Measurements from ENCODE around the gene MRAP2. TPM values are rescaled to one million over a fixed set of nuclear protein-coding genes. Genes with fewer than 3 reads are reported as not detected.
A peak's percentile ranks its signal among the peaks of the same experiment; 100 is the strongest.

Gene MRAP2, protein sequence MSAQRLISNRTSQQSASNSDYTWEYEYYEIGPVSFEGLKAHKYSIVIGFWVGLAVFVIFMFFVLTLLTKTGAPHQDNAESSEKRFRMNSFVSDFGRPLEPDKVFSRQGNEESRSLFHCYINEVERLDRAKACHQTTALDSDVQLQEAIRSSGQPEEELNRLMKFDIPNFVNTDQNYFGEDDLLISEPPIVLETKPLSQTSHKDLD
- not detected for total RNA-seq
- total RNA-seq (2013), result 0.06 TPM
- total RNA-seq, result 0 to 0.10 (median 0) reads per million in 29 experiments

GRCh38 chr6:84033523-84034451 lies at the start of gene MRAP2:
MRAP2 (plus strand) TSS chr6:84033772; CDS start chr6:84055319, 21,547 bp downstream.
- Mint-ChIP-seq H3K9me3 (peaks cover 0 to 4% (median 0%) of the 10 kb centered on the region in 3 donors), H3K36me3 (no peaks in the 10 kb centered on the region), H3K27me3 (peaks cover 48 to 49% of the 10 kb centered on the region in 2 donors), H3K4me1 (peaks cover 0 to 10% (median 10%) of the 10 kb centered on the region in 3 donors), H3K4me3 (peak within 1 kb of the TSS in 2 of 3 donors; percentile 1 to 19), H3K27ac (no peak within 1 kb of the TSS)
- 6% methylated on average over 74 of the region's 78 CpGs for WGBS (ENCODE audit: insufficient coverage)
- H3K4me1 ChIP-seq (ENCODE audit: control insufficient read depth in 1 of 2, extremely low read depth in 1 of 2, insufficient read depth in 2 of 2, low read length in 2 of 2), result peaks cover 0 to 4% of the 10 kb centered on the region in 2 experiments
- DNase-seq (no peak), ATAC-seq (replicated peaks in 1 of 4) (peak in 3 of 4 experiments; percentile 19 to 33 (median 23))
- H3K27ac ChIP-seq (ENCODE audit: low read length), result no peak within 1 kb of the TSS
- no peaks in the 10 kb centered on the region for H3K9me3 ChIP-seq
- CTCF ChIA-PET, result no interaction called here
- H3K36me3 ChIP-seq (ENCODE audit: control insufficient read depth in 2 of 2, extremely low read depth in 1 of 2, insufficient read depth in 1 of 2, low read length in 1 of 2), result no peaks in the 10 kb centered on the region
- POLR2A ChIA-PET, result no interaction called here
- H3K4me3 ChIP-seq (ENCODE audit: control insufficient read depth in 1 of 2, extremely low read depth in 1 of 2, low read length in 1 of 2), result no peak within 1 kb of the TSS
- H3K27me3 ChIP-seq (replicated peaks in 1 of 2; ENCODE audit: control insufficient read depth in 2 of 2, extremely low read depth in 1 of 2, insufficient read depth in 2 of 2, low read length in 1 of 2), result peaks cover 12 to 26% of the 10 kb centered on the region in 2 experiments

GRCh38 chr6:83984411-83984810 lies 49.2 kb upstream of the MRAP2 start:
- ChIA-PET POLR2A (no interaction called here), CTCF (no interaction called here)
- no peaks in the 10 kb centered on the region for H3K4me1 ChIP-seq (ENCODE audit: control insufficient read depth in 1 of 2, extremely low read depth in 1 of 2, insufficient read depth in 2 of 2, low read length in 2 of 2)
- Mint-ChIP-seq H3K36me3 (peaks cover 23% of the 10 kb centered on the region), H3K27me3 (no peaks in the 10 kb centered on the region), H3K27ac (no peak overlapping the region), H3K4me1 (no peaks in the 10 kb centered on the region), H3K4me3 (no peak overlapping the region), H3K9me3 (peaks cover 0 to 5% (median 0%) of the 10 kb centered on the region in 3 donors)
- no peaks in the 10 kb centered on the region for H3K27me3 ChIP-seq (replicated peaks in 1 of 2; ENCODE audit: control insufficient read depth in 2 of 2, extremely low read depth in 1 of 2, insufficient read depth in 2 of 2, low read length in 1 of 2)
- H3K4me3 ChIP-seq (ENCODE audit: control insufficient read depth in 1 of 2, extremely low read depth in 1 of 2, low read length in 1 of 2), result no peak overlapping the region
- H3K9me3 ChIP-seq, result no peaks in the 10 kb centered on the region
- no peaks in the 10 kb centered on the region for H3K36me3 ChIP-seq (ENCODE audit: control insufficient read depth in 2 of 2, extremely low read depth in 1 of 2, insufficient read depth in 1 of 2, low read length in 1 of 2)
- ATAC-seq (replicated peaks in 1 of 4) (no peak), DNase-seq (no peak)
- WGBS (ENCODE audit: insufficient coverage), result no CpG with 5 or more reads among the region's 1 CpG
- H3K27ac ChIP-seq (ENCODE audit: low read length), result no peak overlapping the region

DNA sequence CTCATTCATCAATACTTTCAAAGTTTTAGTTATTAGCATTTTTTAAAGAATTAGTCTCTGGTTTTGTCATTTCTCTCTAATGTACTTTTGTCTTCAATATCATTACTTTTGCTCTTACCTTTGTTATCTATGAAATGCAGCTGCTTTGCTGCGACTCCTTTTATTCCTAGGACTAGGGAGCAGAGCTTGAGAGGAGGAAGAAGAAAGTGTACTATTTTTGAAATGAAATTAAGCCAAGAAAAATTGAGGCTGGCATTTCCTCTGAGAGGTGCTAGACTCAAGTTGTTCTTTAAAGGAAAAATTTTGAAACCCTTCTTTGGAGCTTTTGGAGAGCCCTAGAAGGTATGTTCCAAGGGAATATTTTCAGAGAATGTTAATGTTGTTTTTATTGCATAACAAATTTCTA lies 48.3 kb upstream of the MRAP2 start:
- peak overlapping the region in 1 of 2 donors; percentile 8 for H3K27ac Mint-ChIP-seq
- no peak for ATAC-seq (replicated peaks in 1 of 4)
- DNase-seq, result no peak
- ChIA-PET CTCF (no interaction called here), POLR2A (no interaction called here)
- no peaks in the 10 kb centered on the region for H3K27me3 Mint-ChIP-seq
- no peaks in the 10 kb centered on the region for H3K4me1 Mint-ChIP-seq
- Histone ChIP-seq H3K36me3 (ENCODE audit: control insufficient read depth in 2 of 2, extremely low read depth in 1 of 2, insufficient read depth in 1 of 2, low read length in 1 of 2) (no peaks in the 10 kb centered on the region), H3K27ac (ENCODE audit: low read length) (no peak overlapping the region), H3K4me1 (ENCODE audit: control insufficient read depth in 1 of 2, extremely low read depth in 1 of 2, insufficient read depth in 2 of 2, low read length in 2 of 2) (no peaks in the 10 kb centered on the region), H3K9me3 (no peaks in the 10 kb centered on the region), H3K4me3 (ENCODE audit: control insufficient read depth in 1 of 2, extremely low read depth in 1 of 2, low read length in 1 of 2) (no peak overlapping the region), H3K27me3 (replicated peaks in 1 of 2; ENCODE audit: control insufficient read depth in 2 of 2, extremely low read depth in 1 of 2, insufficient read depth in 2 of 2, low read length in 1 of 2) (no peaks in the 10 kb centered on the region)
- no peak overlapping the region for H3K4me3 Mint-ChIP-seq
- WGBS (ENCODE audit: insufficient coverage), result no CpG with 5 or more reads among the region's 1 CpG
- H3K36me3 Mint-ChIP-seq, result peaks cover 23% of the 10 kb centered on the region
- no peaks in the 10 kb centered on the region for H3K9me3 Mint-ChIP-seq

- ATAC-seq (replicated peaks in 1 of 4) (no peak), DNase-seq (no peak)
- no peaks in the 10 kb centered on the region for H3K36me3 ChIP-seq (ENCODE audit: control insufficient read depth in 2 of 2, extremely low read depth in 1 of 2, insufficient read depth in 1 of 2, low read length in 1 of 2)
- H3K27ac ChIP-seq (ENCODE audit: low read length), result no peak overlapping the region
- Mint-ChIP-seq H3K36me3 (peaks cover 23% of the 10 kb centered on the region), H3K27ac (no peak overlapping the region), H3K4me1 (no peaks in the 10 kb centered on the region), H3K27me3 (no peaks in the 10 kb centered on the region), H3K9me3 (no peaks in the 10 kb centered on the region), H3K4me3 (no peak overlapping the region)
- no peak overlapping the region for H3K4me3 ChIP-seq (ENCODE audit: control insufficient read depth in 1 of 2, extremely low read depth in 1 of 2, low read length in 1 of 2)
- ChIA-PET CTCF (no interaction called here), POLR2A (no interaction called here)
- no peaks in the 10 kb centered on the region for H3K4me1 ChIP-seq (ENCODE audit: control insufficient read depth in 1 of 2, extremely low read depth in 1 of 2, insufficient read depth in 2 of 2, low read length in 2 of 2)
- no peaks in the 10 kb centered on the region for H3K27me3 ChIP-seq (replicated peaks in 1 of 2; ENCODE audit: control insufficient read depth in 2 of 2, extremely low read depth in 1 of 2, insufficient read depth in 2 of 2, low read length in 1 of 2)
- no peaks in the 10 kb centered on the region for H3K9me3 ChIP-seq
These were observed 47.9 kb upstream of the MRAP2 start for GRCh38 chr6:83985715-83986114.

- Mint-ChIP-seq H3K4me1 (no peaks in the 10 kb centered on the region), H3K27ac (no peak overlapping the region), H3K9me3 (peaks cover 0 to 9% (median 6%) of the 10 kb centered on the region in 3 donors), H3K27me3 (peaks cover 4 to 9% of the 10 kb centered on the region in 2 donors), H3K36me3 (peaks cover 16% of the 10 kb centered on the region), H3K4me3 (no peak overlapping the region)
- Histone ChIP-seq H3K9me3 (no peaks in the 10 kb centered on the region), H3K27ac (ENCODE audit: low read length) (no peak overlapping the region), H3K4me3 (ENCODE audit: control insufficient read depth in 1 of 2, extremely low read depth in 1 of 2, low read length in 1 of 2) (no peak overlapping the region), H3K27me3 (replicated peaks in 1 of 2; ENCODE audit: control insufficient read depth in 2 of 2, extremely low read depth in 1 of 2, insufficient read depth in 2 of 2, low read length in 1 of 2) (no peaks in the 10 kb centered on the region), H3K4me1 (ENCODE audit: control insufficient read depth in 1 of 2, extremely low read depth in 1 of 2, insufficient read depth in 2 of 2, low read length in 2 of 2) (no peaks in the 10 kb centered on the region), H3K36me3 (ENCODE audit: control insufficient read depth in 2 of 2, extremely low read depth in 1 of 2, insufficient read depth in 1 of 2, low read length in 1 of 2) (no peaks in the 10 kb centered on the region)
- POLR2A ChIA-PET, result no interaction called here
- CTCF ChIA-PET, result no interaction called here
- no peak for DNase-seq
- no peak for ATAC-seq (replicated peaks in 1 of 4)
These were observed 35.5 kb upstream of the MRAP2 start for GRCh38 chr6:83998021-83998584.

DNA sequence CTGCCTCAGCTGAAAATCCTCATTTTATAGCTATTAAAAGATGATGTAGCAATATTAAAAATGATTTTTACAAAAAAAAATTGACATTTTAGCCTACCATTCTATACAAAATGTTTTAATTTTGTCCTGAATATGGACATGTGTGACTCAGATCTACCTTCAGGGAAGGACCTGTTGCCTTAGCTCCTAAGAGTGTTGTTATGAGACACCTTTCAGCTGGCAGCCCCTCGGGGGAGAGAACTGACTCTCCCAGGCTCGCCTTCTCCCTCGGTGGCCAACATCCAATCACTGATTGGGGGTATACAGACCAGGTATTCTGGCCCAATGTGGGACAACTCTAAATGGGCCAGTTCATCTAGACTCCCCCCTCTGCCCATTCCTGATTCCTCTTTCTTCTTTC lies 32.5 kb upstream of the MRAP2 start:
- WGBS (ENCODE audit: insufficient coverage), result 89% methylated on average over 3 of the region's 3 CpGs
- ATAC-seq (replicated peaks in 1 of 4), result no peak
- H3K9me3 Mint-ChIP-seq, result no peaks in the 10 kb centered on the region

More for the DNA sequence above, 32.5 kb upstream of the MRAP2 start:
- Mint-ChIP-seq H3K4me3 (no peak overlapping the region), H3K36me3 (no peaks in the 10 kb centered on the region), H3K27me3 (peaks cover 6 to 14% of the 10 kb centered on the region in 2 donors), H3K27ac (no peak overlapping the region), H3K4me1 (no peaks in the 10 kb centered on the region)
- Histone ChIP-seq H3K36me3 (ENCODE audit: control insufficient read depth in 2 of 2, extremely low read depth in 1 of 2, insufficient read depth in 1 of 2, low read length in 1 of 2) (no peaks in the 10 kb centered on the region), H3K27ac (ENCODE audit: low read length) (no peak overlapping the region), H3K9me3 (no peaks in the 10 kb centered on the region), H3K4me1 (ENCODE audit: control insufficient read depth in 1 of 2, extremely low read depth in 1 of 2, insufficient read depth in 2 of 2, low read length in 2 of 2) (no peaks in the 10 kb centered on the region), H3K4me3 (ENCODE audit: control insufficient read depth in 1 of 2, extremely low read depth in 1 of 2, low read length in 1 of 2) (no peak overlapping the region), H3K27me3 (replicated peaks in 1 of 2; ENCODE audit: control insufficient read depth in 2 of 2, extremely low read depth in 1 of 2, insufficient read depth in 2 of 2, low read length in 1 of 2) (no peaks in the 10 kb centered on the region)
- DNase-seq, result no peak
- CTCF ChIA-PET, result no interaction called here
- POLR2A ChIA-PET, result no interaction called here
